Type B pancreatic cell (in vitro differentiated cells): ENCODE data around the gene UFD1. TPM values are rescaled to one million over a fixed set of nuclear protein-coding genes. Genes with fewer than 3 reads are reported as not detected.

Experiments used
- DNase-seq: peaks from one replicate; pipeline ENCODE4 v3.0.0; 2021; ENCODE audit warnings: mixed read lengths; ENCODE audit not compliant: unreplicated experiment; ENCODE audit errors: extremely low spot score
- H3K27ac Mint-ChIP-seq: 2 replicates; pipeline ENCODE4 v1.8.0; 2021; ENCODE audit warnings: mild to moderate bottlenecking, mixed read lengths
- H3K27me3 Mint-ChIP-seq: 2 replicates; pipeline ENCODE4 v1.8.0; 2021; ENCODE audit warnings: mixed read lengths
- H3K36me3 Mint-ChIP-seq: 2 replicates; pipeline ENCODE4 v1.8.0; 2021; ENCODE audit warnings: mixed read lengths
- H3K4me1 Mint-ChIP-seq: one replicate; pipeline ENCODE4 v1.8.0; 2021; ENCODE audit warnings: mixed read lengths; ENCODE audit not compliant: unreplicated experiment
- H3K4me3 Mint-ChIP-seq: 2 replicates; pipeline ENCODE4 v1.8.0; 2021; ENCODE audit warnings: mild to moderate bottlenecking, mixed read lengths
- H3K9me3 Mint-ChIP-seq: 2 replicates; pipeline ENCODE4 v1.8.0; 2021; ENCODE audit warnings: mixed read lengths
- CTCF ChIP-seq: fragments of 200-600 bp; sonication (generic); conservative IDR thresholded peaks from 2 replicates; pipeline ENCODE4 v1.5.0; 2021; ENCODE audit warnings: antibody characterized with exemption, mild to moderate bottlenecking
- total RNA-seq: library from RNA; stranded (reverse); gene quantifications from 2 replicates; pipeline ENCODE4 v1.2.1, GENCODE V29; 2021; ENCODE audit warnings: low replicate concordance

The UFD1 gene
- total RNA-seq, 1 donor from 2014 or later: 52.4 TPM

- no peak overlapping the region for H3K4me3 Mint-ChIP-seq
- H3K4me1 Mint-ChIP-seq: no peaks in the 10 kb centered on the region
- TF ChIP-seq CTCF: no peak
- DNase-seq: no peak
- H3K36me3 Mint-ChIP-seq: peaks cover 23% of the 10 kb centered on the region
- H3K27me3 Mint-ChIP-seq: no peaks in the 10 kb centered on the region
- H3K9me3 Mint-ChIP-seq: no peaks in the 10 kb centered on the region
- no peak overlapping the region for H3K27ac Mint-ChIP-seq
Measured at GRCh38 chr22:19455033-19455432, 24.0 kb downstream of the UFD1 start.

- no peak for TF ChIP-seq CTCF
- H3K4me3 Mint-ChIP-seq: no peak overlapping the region
- no peaks in the 10 kb centered on the region for H3K9me3 Mint-ChIP-seq
- no peaks in the 10 kb centered on the region for H3K27me3 Mint-ChIP-seq
- no peak for DNase-seq
- no peak overlapping the region for H3K27ac Mint-ChIP-seq
- no peaks in the 10 kb centered on the region for H3K4me1 Mint-ChIP-seq
- H3K36me3 Mint-ChIP-seq: peaks cover 22% of the 10 kb centered on the region
Measured at GRCh38 chr22:19454156-19454555, 24.8 kb downstream of the UFD1 start.

GRCh38 chr22:19453718-19454117 lies 25.3 kb downstream of the UFD1 start:
- TF ChIP-seq CTCF: no peak
- no peaks in the 10 kb centered on the region for H3K4me1 Mint-ChIP-seq
- H3K4me3 Mint-ChIP-seq: no peak overlapping the region
- H3K36me3 Mint-ChIP-seq: peaks cover 22% of the 10 kb centered on the region
- no peaks in the 10 kb centered on the region for H3K9me3 Mint-ChIP-seq
- no peak for DNase-seq
- H3K27me3 Mint-ChIP-seq: no peaks in the 10 kb centered on the region
- no peak overlapping the region for H3K27ac Mint-ChIP-seq

GRCh38 chr22:19451570-19451969 lies 27.4 kb downstream of the UFD1 start:
- Mint-ChIP-seq H3K27me3 (no peaks in the 10 kb centered on the region), H3K9me3 (no peaks in the 10 kb centered on the region), H3K4me1 (peaks cover 10% of the 10 kb centered on the region), H3K36me3 (peaks cover 25% of the 10 kb centered on the region), H3K27ac (no peak overlapping the region), H3K4me3 (no peak overlapping the region)
- DNase-seq: no peak
- no peak for TF ChIP-seq CTCF

GRCh38 chr22:19450363-19451175 lies 28.4 kb downstream of the UFD1 start:
- peaks cover 15% of the 10 kb centered on the region for H3K4me1 Mint-ChIP-seq
- H3K9me3 Mint-ChIP-seq: no peaks in the 10 kb centered on the region
- peaks cover 21% of the 10 kb centered on the region for H3K36me3 Mint-ChIP-seq
- H3K4me3 Mint-ChIP-seq: no peak overlapping the region
- no peak overlapping the region for H3K27ac Mint-ChIP-seq
- DNase-seq: no peak
- TF ChIP-seq CTCF: no peak
- H3K27me3 Mint-ChIP-seq: no peaks in the 10 kb centered on the region
